AG04450 (cell line): ENCODE results near the gene DIP2C. TPM values are rescaled to one million over a fixed set of nuclear protein-coding genes. Genes with fewer than 3 reads are reported as not detected.

Experiments used
- CTCF ChIA-PET: fragments of 300-600, 350-600 bp; formaldehyde crosslinking; extraction: SDS; loops from one replicate; lab custom pipeline; 2022; ENCODE audit warnings: antibody characterized with exemption, inconsistent platforms; lab: Charles Lee
- POLR2A ChIA-PET: fragments of 350-600 bp; formaldehyde crosslinking; extraction: SDS; loops from one replicate; lab custom pipeline; 2021; ENCODE audit warnings: antibody characterized with exemption, inconsistent platforms; lab: Yijun Ruan, JAX
- DNase-seq: peaks from one replicate; pipeline ENCODE4 v3.0.0-alpha.2; 2011; ENCODE audit warnings: low read depth, low spot score
- H3K27ac ChIP-seq: one replicate; pipeline ENCODE4 v1.5.1; 2012; ENCODE audit warnings: low read depth, low read length, control low read depth
- H3K27me3 ChIP-seq: one replicate; pipeline ENCODE4 v1.6.0; 2012; ENCODE audit warnings: low read length; ENCODE audit not compliant: control insufficient read depth, insufficient read depth
- H3K4me3 ChIP-seq: 2 replicates; pipeline ENCODE4 v1.5.1; 2011; ENCODE audit warnings: mild to moderate bottlenecking, low read depth, low read length, control low read depth
- H3K9me3 ChIP-seq: 2 replicates; pipeline ENCODE4 v1.5.1; 2012; ENCODE audit warnings: low read length; ENCODE audit not compliant: control insufficient read depth, insufficient read depth
- CTCF ChIP-seq: IDR thresholded peaks from 2 replicates; pipeline ENCODE4 v1.5.1; 2011; ENCODE audit warnings: low read depth, low read length, control low read depth, inconsistent platforms
- polyA plus RNA-seq: library from polyadenylated mRNA; depleted of rRNA; stranded (reverse); fragments of >200 nt; gene quantifications from 2 replicates; pipeline ENCODE4 v1.2.3, GENCODE V29; 2011

DIP2C gene
- polyA plus RNA-seq, 1 experiment: 9.6 TPM

- Histone ChIP-seq H3K4me3 (no peak overlapping the region), H3K9me3 (peaks cover 6% of the 10 kb centered on the region; the same call in 1 of the 2 replicates), H3K27me3 (no peaks in the 10 kb centered on the region), H3K27ac (no peak overlapping the region)
- TF ChIP-seq CTCF: no peak
- CTCF ChIA-PET: no interaction called here
- POLR2A ChIA-PET: no interaction called here
- no peak for DNase-seq
These were observed 16.5 kb downstream of the DIP2C start for GRCh38 chr10:672992-673391.

- CTCF ChIA-PET: no interaction called here
- DNase-seq: no peak
- no peaks in the 10 kb centered on the region for H3K27me3 ChIP-seq
- peaks cover 6% of the 10 kb centered on the region; the same call in 1 of the 2 replicates for H3K9me3 ChIP-seq
- no peak for TF ChIP-seq CTCF
- H3K27ac ChIP-seq: no peak overlapping the region
- POLR2A ChIA-PET: no interaction called here
- H3K4me3 ChIP-seq: no peak overlapping the region
These were observed 17.3 kb downstream of the DIP2C start for GRCh38 chr10:672203-672602.

- Histone ChIP-seq H3K27me3 (no peaks in the 10 kb centered on the region), H3K9me3 (peaks cover 11% of the 10 kb centered on the region; the same call in 1 of the 2 replicates), H3K4me3 (no peak overlapping the region), H3K27ac (no peak overlapping the region)
- ChIA-PET POLR2A (no interaction called here), CTCF (no interaction called here)
- no peak for DNase-seq
- TF ChIP-seq CTCF: no peak
These were observed 18.5 kb downstream of the DIP2C start for GRCh38 chr10:670990-671389.

- Histone ChIP-seq H3K4me3 (no peak overlapping the region), H3K9me3 (peaks cover 11% of the 10 kb centered on the region; the same call in 1 of the 2 replicates), H3K27me3 (no peaks in the 10 kb centered on the region), H3K27ac (no peak overlapping the region)
- no peak for DNase-seq
- TF ChIP-seq CTCF: no peak
- CTCF ChIA-PET: no interaction called here
- POLR2A ChIA-PET: no interaction called here
These were observed 19.4 kb downstream of the DIP2C start for GRCh38 chr10:670038-670437.

GRCh38 chr10:668786-669485 is 20.5 kb downstream of the DIP2C start:
- ChIA-PET CTCF (no interaction called here), POLR2A (interaction anchor here (0.6 kb wide), 1 partner anchor 384 kb away, joined by 3 read pairs; no protein-coding TSS in a partner anchor)
- Histone ChIP-seq H3K9me3 (peaks cover 11% of the 10 kb centered on the region; the same call in 1 of the 2 replicates), H3K27ac (no peak overlapping the region), H3K4me3 (no peak overlapping the region), H3K27me3 (no peaks in the 10 kb centered on the region)
- TF ChIP-seq CTCF: no peak
- no peak for DNase-seq
